GM18867 (cell line): ENCODE results near the gene MIB1.
A peak's percentile ranks its signal among the peaks of the same experiment; 100 is the strongest.
"Not testable (repeated sequence)": the region's sequence is repeated elsewhere in the genome, so short reads cannot be mapped to it uniquely, and the experiment has no call there.

Experiments used
- ATAC-seq: cut with Tn5 transposase; IDR thresholded peaks from one replicate; pipeline ENCODE4 v1.9.1; 2021; ENCODE audit warnings: mild to moderate bottlenecking, moderate library complexity; ENCODE audit not compliant: unreplicated experiment

Gene MIB1

DNA sequence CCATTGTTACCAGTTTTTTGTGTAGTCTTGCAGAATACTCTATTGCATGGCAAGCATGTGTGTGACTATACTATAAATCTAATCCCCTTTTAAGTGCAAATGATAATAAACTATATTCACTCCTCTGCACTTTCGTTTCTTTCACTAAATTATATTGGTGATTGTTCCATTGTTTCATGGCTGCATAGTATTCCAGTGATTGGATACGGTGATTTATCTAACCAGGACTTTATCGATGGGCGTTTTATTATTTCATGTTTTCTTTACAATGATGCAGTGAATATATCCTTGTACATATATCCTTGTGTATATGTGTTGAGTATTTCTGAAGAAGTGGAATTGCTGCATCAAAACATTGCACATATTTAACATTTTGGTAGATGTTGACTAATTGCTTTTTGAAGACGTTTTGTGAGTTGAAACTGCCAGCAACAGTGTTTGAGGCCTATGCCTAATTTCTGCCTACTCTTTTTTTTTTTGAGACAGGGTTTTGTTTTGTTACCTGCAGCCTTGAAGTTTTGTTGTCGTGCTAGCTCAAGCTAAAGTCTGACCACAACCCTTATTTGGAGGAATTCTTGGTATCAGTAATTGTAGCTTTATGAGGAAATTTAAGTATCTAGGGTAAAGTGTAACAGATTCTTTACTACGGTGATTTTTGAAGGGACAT lies 2.7 kb downstream of the MIB1 start:
- ATAC-seq = no peak

DNA sequence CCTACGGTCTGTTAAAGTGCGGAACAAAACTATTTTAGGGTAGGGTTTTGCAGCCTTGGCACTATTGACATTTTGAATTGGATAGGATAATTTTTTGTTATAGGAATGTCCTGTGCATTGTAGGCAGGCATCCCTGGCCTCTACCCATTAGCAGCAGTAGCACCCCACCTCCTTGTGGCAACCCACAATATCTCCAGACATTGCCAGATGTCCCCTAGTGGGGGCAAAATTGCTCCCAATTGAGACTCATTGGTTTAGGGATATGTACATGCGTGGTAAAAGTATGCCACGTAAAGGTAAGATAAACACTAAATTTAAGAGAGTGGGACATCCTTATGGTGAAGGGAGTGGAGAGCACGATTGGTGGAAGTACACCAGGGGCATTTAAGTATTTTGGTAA lies 4.6 kb downstream of the MIB1 start:
- ATAC-seq = no peak

DNA sequence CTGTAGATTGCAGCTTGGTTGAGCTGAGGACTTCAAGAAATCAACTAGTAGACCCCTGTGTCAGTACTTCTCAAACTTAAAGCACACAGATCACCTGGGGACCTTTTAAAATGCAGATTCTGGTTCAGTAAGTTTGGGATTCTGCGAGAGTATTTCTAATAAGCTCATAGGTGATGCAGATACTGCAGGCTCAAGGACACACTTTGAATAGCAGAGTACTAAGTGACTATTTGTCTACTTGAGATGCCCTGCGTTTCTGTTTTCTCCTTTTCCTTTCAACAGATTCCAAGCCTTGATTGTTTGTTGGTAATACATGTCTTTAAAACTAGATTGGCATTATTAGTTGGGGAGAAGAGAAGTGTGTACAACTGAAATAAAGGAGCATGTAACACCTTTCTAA lies 6.7 kb downstream of the MIB1 start:
- no peak for ATAC-seq

DNA sequence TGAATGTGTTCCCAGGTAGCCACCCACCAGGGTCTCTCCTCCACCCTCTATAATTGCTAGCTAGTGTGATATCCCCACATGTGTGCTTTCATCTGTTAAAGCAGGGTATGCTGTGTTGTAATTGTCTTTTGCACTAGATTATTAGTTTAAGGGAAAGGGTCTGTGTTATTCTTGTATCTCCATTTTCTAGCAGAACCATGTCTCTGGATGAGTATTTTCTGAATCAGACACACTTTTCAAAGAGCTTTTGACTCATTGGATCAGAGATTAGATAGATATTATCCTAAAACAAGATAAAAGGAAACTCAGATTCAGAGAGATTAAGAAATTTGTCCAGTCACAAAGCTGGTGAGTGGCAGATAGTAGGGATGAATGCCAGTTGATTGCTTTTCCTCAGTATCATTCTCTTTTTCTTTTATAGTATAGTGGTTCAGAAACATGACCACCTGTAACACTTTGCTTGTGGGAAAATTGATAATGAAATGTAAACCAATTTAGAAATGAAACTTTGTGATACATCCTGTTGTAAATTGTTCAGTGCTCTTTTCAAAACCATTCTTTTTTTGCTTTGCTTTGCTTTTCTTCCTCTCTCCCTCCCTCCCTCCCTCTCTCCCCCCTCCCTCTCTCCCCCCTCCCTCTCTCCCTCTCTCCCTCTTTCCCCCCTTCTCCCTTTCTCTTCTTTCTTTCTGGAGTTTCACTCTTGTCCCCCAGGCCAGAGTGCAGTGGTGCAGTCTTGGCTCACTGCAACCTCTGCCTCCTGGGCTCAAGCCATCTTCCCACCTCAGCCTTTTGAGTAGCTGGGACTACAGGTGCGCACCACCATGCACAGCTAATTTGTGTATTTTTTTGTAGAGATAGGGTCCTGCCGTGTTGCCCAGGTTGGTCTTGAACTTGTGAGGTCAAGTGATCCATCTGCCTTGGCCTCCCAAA lies 7.4 kb downstream of the MIB1 start:
- no peak for ATAC-seq

DNA sequence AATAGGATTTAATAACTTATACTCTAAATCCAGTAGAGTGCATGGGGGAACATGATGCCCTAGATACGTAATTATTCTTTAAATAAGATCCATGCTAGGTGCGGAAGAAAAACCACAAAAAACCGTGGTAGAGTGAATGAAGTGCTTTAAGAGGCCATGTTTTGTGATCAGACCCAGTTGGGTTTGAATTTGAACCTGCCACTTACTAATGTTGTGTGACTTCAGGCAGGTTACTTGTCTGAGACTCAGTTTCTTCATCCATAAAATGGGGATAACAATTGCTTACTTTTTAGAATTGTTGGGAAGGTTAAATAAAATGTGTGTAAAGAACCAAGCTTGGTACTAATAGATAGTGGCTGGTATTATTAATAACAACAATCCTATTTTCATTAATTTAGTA lies 17.2 kb downstream of the MIB1 start:
- no peak for ATAC-seq

DNA sequence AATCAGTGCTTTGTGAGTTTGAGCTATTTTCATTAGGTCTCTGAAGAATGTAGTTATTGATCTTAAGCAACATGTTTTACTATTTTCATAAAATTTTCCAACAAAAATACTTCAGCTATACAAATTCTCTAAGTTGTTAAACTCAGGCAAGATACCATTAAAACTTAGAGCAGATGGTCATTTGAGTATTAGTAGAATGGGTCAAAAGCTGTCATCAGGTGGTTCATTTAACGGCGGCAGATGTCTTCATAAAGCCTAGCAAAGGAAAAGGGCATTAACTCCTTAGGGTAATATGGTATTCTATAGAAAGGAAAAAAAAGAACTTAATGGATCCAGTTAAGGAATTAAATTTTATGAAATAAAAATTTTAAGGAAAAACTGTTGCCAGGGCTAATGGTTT lies 19.2 kb downstream of the MIB1 start:
- no peak for ATAC-seq

DNA sequence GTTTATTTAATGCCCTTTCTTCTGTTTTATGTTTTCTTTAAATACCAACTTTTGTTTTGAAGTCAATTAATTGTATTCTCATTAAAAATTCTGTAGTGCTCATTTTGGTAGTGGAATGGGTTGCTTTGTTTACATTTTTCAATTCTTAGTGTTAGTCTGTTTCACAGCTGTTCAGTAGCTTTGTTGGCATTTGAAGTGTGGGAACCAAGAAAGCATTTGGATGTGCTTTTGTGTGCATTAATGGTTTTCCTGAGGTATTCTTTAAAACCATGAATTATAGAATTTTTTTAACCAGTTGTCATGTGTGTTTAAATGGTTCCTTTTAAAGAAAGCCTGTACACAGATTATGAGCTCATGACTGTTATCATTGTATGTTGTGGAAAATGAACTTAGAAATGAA lies 19.7 kb downstream of the MIB1 start:
- ATAC-seq = no peak

DNA sequence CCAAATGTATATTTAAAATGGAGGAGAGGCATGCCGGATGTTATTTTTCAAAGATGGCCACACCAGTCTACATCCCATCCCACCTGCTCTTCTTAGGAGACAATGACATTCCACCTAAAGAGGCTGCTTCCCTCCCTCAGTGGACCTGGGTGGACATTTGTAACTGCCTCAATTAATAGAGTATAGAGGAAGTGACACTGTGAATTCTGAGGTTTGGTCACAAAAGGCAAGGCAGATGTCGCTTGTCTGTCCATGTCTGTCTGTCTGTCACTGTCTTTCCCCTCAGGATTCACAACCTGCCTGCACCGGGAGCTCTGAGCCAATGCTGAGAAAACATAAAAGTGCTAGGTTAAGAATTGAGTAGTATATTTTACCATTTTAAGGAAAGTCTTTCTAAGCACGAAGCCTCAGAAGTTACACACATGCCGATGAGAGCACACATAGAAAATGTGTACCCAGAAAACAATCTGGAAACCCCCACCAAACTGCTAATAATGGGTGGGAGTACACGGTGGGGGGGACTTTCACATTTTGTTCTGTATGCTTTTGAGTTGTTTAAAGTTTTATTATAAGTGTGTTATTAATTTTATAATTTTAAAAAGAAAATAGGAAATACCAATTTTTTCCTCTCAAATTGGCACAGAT lies 21.0 kb downstream of the MIB1 start:
- no peak for ATAC-seq

DNA sequence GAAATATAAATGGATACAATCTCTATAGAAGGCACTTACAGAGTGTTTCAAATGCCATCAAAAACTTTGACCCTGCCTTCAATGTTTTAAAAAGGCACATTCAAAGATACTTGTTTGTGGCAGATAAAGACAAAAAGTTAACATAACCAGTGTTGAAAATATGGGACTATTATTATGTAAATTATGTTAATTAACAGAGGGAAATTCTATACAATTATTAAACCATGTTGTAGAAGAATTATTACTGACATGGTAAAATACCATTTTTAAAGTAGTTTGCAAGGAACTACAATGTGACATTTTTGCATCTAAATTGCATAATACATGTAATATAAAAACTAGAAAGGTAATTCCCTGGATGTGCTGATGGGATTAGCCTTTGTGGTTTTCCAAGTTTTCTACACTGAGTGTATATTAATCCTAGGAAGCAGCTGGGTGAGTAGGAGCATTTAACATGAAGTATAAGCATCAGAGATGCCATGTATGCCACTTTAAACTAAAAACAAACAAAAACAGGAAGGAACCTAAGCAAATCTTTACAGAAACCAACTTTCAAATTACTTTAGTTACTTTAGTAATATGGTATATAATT lies 21.7 kb downstream of the MIB1 start:
- ATAC-seq = no peak

DNA sequence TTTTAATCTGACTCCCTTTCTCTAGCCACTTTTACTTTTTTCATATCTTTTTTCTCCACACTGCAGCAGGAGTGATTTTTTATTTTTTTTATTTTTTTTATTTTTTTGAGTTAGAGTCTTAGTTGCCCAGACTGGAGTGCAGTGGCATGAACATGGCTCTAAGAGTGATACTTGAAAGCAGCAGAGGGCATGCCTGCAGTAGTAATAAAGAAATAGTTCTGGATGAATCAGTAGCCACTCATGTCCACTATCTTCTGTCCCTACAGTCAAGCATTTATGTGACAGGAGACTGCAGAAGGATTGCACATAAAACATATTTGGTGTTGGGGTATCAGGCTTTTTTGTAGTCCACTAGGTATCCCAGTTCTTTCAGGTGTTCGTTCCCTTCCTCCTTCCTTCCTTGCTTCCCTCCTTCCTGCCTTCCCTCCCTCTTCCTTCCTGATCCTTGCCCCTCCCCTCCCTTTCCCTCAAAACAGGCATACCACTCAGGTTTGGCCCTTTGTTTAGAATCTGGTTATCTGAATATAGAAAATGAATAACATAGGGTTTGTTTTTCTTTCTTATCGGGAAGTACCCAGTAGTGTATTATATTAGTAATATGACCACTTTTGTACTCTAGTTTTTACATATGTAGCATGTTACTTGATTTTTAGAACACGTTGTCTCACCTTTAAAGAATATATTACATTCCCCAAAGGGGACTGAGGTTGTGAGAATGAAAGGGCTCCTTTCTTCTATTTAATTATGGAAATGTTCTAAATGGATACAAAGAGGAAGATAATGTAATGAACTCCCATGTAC lies 23.5 kb downstream of the MIB1 start:
- no peak for ATAC-seq

DNA sequence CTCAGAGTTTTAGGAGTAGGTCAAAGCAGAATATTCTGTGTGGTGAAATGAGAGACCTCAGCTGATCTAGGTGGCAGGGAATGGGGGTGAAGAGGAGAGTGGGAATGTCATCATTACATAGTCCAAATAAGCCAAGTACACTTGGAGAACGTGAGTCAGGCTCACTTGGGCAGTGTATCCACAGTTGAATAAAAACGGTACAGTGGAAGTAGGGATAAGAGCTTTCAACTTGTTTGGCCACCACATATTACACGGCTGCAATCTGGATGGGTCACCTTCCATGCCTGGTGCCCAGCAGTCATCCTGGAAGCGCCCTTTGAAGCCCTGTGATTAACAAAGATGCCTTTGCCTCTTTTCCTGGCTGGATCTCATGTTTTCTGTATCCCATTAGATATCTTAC lies 28.6 kb downstream of the MIB1 start:
- ATAC-seq = no peak

DNA sequence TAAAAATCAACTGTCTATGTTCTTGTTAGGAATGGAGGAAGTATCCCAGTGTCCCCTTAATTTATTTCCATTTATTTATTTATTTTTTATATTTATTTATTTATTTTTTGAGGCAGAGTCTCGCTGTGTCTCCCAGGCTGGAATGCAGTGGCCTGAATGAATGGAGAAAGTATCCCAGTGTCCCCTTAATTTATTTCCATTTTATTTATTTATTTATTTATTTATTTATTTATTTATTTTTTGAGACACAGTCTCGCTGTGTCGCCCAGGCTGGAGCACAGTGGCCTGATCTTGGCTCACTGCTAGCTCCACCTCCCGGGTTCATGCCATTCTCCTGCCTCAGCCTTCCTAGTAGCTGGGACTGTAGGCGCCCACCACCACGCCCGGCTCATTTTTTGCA lies 34.1 kb downstream of the MIB1 start:
- no peak for ATAC-seq

DNA sequence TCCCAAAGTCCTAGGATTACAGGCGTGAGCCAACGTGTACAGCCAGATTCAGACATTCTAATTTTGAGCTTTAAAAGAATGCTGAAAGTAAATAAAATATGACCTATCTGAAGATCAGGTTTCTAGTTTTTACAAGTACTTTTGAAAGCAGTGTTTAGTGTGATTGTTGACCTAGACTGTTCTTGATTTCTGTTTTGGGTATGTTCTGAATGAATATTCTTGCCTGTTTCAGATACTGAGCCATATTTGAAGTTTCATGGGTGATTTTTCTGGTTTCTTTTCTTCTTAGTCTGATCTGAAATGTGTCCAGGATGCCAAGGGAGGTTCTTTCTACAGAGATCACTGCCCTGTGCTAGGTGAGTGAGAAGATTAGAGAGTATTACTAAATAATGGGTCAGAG lies 37.2 kb downstream of the MIB1 start:
- peak; percentile 87 for ATAC-seq

DNA sequence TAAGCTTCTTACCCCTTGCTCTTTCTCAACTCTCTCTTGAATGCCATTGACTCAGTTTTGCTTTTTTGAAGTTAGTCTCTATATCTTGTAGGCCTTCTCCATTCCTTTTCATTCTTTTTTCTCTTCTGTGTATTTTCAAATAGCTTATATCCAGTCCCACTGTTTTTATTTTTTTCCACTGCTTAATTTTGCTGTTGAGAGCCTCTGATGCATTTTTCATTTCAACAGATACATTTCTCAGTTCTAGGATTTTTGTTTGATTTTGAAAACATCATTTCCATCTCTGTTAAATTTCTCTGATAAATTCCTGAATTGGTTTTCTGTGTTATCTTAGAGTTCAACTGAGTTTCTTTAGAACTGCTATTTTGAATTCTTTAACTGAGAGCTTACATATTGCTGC lies 45.9 kb downstream of the MIB1 start:
- ATAC-seq = no peak

DNA sequence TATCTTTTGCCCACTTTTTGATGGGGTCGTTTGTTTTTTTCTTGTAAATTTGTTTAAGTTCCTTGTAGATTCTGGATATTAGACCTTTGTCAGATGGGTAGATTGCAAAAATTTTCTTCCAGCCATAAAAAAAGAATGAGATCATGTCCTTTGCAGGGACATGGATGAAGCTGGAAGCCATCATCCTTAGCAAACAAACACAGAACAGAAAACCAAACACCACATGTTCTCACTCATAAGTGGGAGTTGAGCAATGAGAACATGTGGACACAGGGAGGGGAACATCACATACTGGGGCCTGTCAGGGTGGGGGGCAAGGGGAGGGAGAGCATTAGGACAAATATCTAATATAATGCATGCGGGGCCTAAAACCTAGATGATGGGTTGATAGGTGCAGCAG lies 55.5 kb downstream of the MIB1 start:
- ATAC-seq = not testable (repeated sequence)

DNA sequence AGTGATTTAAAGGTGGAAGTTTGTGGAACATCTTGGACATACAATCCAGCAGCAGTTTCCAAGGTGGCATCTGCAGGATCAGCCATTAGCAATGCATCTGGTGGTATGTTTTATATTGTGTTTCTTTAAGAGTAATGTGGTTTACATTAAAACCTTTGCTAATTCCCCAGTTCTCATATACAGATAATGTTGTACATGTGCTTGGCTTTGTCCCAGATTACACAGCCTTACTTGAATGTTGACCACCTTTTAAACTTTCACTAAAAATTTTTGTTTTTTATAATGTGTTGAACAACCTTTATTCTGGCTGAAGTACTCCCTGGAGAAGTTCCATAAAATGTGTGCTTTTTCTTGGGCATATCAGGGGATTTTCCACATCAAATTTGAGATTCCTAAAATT lies 57.5 kb downstream of the MIB1 start:
- ATAC-seq = no peak

DNA sequence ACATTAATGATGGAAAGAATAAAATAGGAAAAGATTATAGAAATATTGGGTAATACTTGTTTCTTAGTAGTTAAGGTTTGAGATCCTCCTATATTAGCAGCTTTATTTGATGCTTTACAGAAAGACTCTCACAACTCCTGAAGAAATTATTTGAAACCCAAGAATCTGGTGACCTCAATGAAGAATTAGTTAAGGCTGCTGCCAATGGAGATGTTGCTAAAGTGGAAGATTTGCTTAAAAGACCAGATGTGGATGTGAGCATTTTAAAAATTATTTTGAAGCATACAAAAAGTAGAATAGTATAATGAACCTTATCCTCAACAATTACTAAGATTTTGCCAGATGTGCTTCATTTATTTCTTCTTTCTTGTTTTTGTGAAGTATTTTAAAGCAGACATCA lies 59.1 kb downstream of the MIB1 start:
- no peak for ATAC-seq

DNA sequence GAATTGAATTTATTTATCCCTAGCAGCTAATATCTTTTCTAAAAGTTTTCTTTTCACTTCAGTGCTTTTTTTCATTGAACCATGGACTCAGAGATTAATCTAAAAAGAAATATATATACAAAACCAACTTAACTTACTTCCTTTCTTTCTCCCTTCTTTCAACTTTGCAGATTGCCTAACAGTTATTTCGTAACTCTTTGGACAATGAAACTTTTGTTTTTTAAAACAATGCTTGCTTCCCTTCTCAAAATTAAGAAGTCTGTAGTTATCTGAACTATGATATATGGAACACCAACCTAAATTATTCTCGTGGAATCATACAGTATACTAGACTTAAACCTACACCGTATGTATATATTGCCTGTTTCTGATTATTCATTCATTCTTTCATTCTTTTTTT lies 62.9 kb downstream of the MIB1 start:
- no peak for ATAC-seq

DNA sequence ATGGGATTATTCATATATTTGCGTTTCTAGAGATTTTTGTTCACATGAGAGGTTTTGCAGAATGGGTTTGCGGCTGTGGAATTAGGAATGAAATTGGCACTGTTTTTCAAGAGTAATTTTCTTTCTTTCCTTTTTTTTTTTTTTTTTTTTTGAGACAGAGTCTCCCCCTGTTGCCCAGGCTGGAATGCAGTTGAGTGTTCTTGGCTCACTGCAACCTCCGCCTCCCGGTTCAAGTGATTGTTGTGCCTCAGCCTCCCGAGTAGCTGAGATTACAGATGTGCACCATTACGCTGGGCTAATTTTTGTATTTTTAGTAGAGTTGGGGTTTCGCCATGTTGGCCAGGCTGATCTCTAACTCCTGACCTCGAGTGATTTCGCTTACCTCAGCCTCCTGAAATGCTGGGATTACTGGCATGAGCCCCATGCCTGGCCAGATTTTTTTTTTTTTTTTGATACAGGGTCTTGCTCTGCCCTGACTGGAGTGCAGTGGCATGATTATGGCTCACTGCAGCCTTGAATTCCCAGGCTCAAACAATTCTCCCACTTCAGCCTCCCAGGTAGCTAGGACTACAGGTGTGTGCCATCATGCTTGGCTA lies 65.3 kb downstream of the MIB1 start:
- no peak for ATAC-seq

DNA sequence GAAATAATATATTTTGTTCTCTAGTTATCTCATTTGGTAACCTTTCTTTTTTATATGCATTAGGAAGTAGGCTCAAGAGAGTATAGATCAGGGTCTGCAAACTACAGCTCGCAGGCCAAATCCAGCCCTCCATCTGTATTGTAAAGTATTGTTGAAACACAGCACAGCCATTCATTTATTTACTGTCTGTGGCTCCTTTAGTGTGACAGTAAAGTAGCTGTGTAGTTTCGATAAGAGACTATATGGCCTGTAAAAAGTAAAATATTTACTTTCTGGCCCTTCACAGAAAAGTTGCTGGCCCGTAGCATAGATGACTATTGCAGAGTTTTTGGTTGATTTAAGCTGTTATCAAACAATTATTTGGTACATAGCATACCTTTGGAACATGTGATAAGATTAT lies 67.6 kb downstream of the MIB1 start:
- no peak for ATAC-seq
